AG04449 (cell line): ENCODE measurements around the gene GDF10.

Source experiments
- CTCF ChIA-PET: fragments of 350-600 bp; formaldehyde crosslinking; extraction: SDS; loops from one replicate; lab custom pipeline; 2021; ENCODE audit warnings: antibody characterized with exemption; lab: Yijun Ruan, JAX
- POLR2A ChIA-PET: fragments of 400-600, 350-600 bp; formaldehyde crosslinking; extraction: SDS; loops from one replicate; lab custom pipeline; 2020; ENCODE audit warnings: antibody characterized with exemption, inconsistent platforms; lab: Yijun Ruan, JAX
- DNase-seq: peaks from one replicate; pipeline ENCODE4 v3.0.0-alpha.2; 2010; ENCODE audit warnings: low read depth, low spot score
- H3K4me3 ChIP-seq: 2 replicates; pipeline ENCODE4 v1.5.1; 2011; ENCODE audit warnings: low read depth, mild to moderate bottlenecking, control low read depth, low read length
- TF ChIP-seq, protein P1 (sequence below): IDR thresholded peaks from one replicate; pipeline ENCODE4 v1.5.1; 2011; ENCODE audit warnings: mild to moderate bottlenecking, moderate library complexity, low read length, control low read depth, inconsistent platforms; ENCODE audit not compliant: insufficient read depth; ENCODE audit errors: missing control alignments

GDF10 gene

GRCh38 chr10:47356708-47357107, 56.7 kb downstream of the GDF10 start:
- CTCF ChIA-PET, result interaction anchor here (1.3 to 4.8 kb wide), 2 partner anchors 9 to 16 kb away, joined by 3 to 19 read pairs; no protein-coding TSS in a partner anchor
- H3K4me3 ChIP-seq, result no peak overlapping the region
- DNase-seq, result no peak
- POLR2A ChIA-PET, result no interaction called here
- TF ChIP-seq, protein P1, sequence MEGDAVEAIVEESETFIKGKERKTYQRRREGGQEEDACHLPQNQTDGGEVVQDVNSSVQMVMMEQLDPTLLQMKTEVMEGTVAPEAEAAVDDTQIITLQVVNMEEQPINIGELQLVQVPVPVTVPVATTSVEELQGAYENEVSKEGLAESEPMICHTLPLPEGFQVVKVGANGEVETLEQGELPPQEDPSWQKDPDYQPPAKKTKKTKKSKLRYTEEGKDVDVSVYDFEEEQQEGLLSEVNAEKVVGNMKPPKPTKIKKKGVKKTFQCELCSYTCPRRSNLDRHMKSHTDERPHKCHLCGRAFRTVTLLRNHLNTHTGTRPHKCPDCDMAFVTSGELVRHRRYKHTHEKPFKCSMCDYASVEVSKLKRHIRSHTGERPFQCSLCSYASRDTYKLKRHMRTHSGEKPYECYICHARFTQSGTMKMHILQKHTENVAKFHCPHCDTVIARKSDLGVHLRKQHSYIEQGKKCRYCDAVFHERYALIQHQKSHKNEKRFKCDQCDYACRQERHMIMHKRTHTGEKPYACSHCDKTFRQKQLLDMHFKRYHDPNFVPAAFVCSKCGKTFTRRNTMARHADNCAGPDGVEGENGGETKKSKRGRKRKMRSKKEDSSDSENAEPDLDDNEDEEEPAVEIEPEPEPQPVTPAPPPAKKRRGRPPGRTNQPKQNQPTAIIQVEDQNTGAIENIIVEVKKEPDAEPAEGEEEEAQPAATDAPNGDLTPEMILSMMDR, result no peak

DNA sequence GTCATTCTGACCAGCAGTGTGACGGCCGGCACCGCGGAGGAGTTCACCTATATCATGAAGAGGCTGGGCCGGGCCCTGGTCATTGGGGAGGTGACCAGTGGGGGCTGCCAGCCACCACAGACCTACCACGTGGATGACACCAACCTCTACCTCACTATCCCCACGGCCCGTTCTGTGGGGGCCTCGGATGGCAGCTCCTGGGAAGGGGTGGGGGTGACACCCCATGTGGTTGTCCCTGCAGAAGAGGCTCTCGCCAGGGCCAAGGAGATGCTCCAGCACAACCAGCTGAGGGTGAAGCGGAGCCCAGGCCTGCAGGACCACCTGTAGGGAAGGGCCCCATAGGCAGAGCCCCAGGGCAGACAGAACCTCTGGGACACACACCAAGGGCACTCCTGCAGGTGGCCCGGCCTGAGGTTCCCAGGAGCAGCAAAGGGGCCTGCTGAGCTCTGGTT, 57.2 kb downstream of the GDF10 start:
- H3K4me3 ChIP-seq, result no peak overlapping the region
- ChIA-PET CTCF (interaction anchor here (1.1 to 3.3 kb wide), 3 partner anchors 10 to 81 kb away, joined by 3 to 12 read pairs (median 6); partner anchors contain the start of gene RBP3), POLR2A (no interaction called here)
- TF ChIP-seq, protein P1, result no peak
- no peak for DNase-seq

DNA sequence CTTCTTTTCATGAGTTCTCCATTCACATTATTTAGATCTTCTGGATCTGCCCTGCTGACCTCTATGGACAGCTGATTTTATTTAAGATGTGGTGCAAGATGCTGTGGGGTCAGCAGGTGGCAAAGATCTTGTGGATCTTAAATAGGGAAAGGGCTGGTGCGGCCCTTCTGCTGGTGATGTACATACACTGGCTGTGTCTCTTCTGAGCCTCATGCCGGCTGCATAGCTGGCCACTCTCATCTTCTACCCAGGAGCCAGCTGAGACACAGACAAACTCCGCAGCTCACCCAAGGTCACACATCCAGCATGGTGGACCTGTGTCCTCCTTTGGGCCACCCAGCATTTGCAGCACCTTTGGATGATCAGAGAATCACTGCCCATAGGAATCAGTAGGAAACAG, 57.9 kb downstream of the GDF10 start:
- TF ChIP-seq, protein P1, result no peak
- CTCF ChIA-PET, result interaction anchor here (1.1 to 3.3 kb wide), 3 partner anchors 11 to 80 kb away, joined by 3 to 12 read pairs (median 6); partner anchors contain the start of gene RBP3
- no peak for DNase-seq
- no peak overlapping the region for H3K4me3 ChIP-seq
- POLR2A ChIA-PET, result no interaction called here

DNA sequence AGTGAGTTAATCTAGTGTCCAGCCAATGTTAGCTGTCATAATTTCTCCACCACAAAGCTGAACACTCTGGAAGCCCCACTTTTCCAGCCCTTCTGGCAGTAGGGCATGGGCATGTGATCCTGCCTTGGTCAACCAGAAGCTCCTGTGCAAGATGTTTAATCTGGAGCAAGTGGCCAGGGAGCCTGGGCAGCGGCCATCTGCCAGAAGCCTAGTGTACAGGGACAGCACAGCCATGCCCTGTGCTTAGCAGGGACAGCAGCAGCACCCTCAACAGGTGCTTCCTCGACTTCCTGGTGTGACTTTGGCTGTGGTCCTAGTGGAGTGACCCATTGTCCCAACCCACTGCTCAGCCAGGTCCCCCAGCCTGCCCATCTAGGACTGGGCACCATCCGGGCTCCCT, 58.5 kb downstream of the GDF10 start:
- TF ChIP-seq, protein P1, result no peak
- no peak for DNase-seq
- no peak overlapping the region for H3K4me3 ChIP-seq
- ChIA-PET POLR2A (no interaction called here), CTCF (interaction anchor here (1.7 to 3.3 kb wide), 3 partner anchors 11 to 334 kb away, joined by 5 to 12 read pairs (median 6); partner anchors contain the start of gene RBP3)

DNA sequence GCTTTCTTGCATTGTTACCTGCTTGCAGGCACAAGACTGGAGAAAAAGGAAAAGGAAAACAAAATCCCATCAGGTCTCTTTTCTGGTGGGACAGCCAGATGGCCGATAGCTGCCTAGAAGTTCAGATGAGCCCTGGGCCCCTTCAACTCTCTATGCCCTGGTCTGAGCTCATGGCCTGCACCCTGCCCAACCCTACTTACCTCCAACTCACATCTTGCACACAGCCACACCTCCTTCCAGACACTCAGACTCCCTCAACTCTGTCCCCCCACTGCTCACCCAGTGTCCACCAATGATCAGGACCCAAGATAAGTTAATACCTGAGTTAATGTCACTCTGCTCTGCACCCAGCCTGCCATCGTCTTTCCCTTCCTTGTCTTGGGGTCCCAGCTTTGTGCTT, 59.1 kb downstream of the GDF10 start:
- ChIA-PET CTCF (interaction anchor here (1.0 to 7.0 kb wide), 5 partner anchors 12 to 334 kb away, joined by 3 to 56 read pairs (median 6); partner anchors contain the start of gene RBP3), POLR2A (no interaction called here)
- TF ChIP-seq, protein P1, result no peak
- no peak overlapping the region for H3K4me3 ChIP-seq
- DNase-seq, result no peak

DNA sequence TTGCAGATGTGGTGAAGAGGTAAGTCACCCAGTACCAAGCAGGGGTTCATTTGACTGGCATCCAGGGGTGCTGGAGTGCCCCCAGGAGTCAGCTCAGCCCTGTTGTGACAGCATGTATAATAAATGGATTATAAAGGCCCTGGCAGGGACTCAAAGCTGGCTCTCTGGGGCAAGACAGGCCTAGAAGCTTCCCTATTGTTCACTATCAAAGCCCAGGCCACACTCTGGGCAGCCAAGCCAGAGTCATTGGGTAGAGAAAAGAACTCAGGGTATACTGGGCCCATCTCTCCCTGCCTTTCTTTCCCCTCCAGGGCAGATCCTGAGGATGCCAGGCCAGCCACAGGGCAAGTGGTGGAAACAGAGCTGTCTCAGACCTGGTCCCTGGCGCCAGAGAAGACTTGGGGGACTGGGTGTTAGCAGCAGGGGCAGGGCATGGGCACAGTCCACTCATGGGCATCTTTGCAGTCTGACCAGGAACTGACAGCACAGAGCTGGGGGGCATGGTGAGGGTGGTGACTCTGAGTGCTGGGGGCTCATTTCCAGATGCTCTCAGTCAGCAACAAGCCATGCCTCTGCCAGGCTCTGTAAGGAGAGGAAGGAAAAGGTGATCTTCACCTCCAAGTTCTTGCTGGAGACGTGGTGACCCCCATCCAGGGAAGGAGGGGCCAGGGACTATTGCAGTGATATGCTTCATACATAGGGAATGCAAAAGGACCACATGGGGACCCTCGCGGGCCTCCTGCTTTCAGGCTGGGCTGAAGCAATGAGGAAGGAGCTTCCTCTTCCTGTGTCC, 59.8 kb downstream of the GDF10 start:
- DNase-seq, result no peak
- CTCF ChIA-PET, result interaction anchor here (1.0 to 7.0 kb wide), 6 partner anchors 13 to 335 kb away, joined by 3 to 56 read pairs (median 6); partner anchors contain the start of gene RBP3
- TF ChIP-seq, protein P1, result no peak
- POLR2A ChIA-PET, result no interaction called here
- no peak overlapping the region for H3K4me3 ChIP-seq
